Epidermal melanocyte (primary cell): Measurements from ENCODE around the gene RPGRIP1L.

Experiments
- DNase-seq: peaks from one replicate; pipeline ENCODE4 v3.0.0; 2011; ENCODE audit warnings: low spot score; ENCODE audit not compliant: insufficient read length

RPGRIP1L gene

DNA sequence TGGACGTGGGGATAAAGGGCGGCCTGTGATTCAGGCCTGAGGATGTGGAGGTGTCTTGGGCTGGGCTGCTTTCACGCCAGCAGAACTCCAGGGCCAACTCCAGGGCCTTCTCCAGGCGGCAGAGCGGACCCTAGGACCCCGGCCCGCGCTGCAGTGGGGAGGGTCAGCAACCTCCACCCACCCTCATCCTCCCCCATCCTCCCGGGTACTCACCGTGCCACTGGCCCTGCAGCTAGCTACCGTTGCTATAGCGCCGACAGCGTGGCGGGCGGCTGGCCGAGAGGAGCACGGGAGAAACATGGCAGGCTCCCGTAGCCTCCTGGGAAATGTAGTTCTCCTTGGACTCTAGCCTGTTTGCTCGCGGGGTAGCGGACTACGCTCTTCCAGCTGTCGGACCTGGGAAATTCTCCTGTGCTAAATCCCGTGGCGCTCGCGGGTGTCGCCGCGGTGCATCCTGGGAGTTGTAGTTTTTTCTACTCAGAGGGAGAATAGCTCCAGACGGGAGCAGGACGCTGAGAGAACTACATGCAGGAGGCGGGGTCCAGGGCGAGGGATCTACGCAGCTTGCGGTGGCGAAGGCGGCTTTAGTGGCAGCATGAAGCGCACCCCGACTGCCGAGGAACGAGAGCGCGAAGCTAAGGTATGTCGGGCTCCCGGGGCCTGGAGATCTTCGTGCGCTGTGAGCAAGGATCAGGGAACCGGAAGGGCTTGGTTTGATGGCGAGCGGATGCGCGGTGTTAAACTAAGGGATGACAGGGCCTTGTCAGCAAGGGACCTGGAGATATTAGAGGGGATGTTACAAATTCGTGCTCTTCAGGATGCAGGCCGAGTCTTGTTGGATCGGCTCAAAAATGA, at the start of gene RPGRIP1L, which contains the start of gene FTO:
Gene RPGRIP1L, minus strand, starts transcription at position 270 of the 855 bp plus-strand sequence. CDS start 3,136 bp downstream, outside the sequence.
Gene FTO, plus strand, starts transcription at position 567 of the 855 bp plus-strand sequence.
- peak; percentile 99 for DNase-seq

DNA sequence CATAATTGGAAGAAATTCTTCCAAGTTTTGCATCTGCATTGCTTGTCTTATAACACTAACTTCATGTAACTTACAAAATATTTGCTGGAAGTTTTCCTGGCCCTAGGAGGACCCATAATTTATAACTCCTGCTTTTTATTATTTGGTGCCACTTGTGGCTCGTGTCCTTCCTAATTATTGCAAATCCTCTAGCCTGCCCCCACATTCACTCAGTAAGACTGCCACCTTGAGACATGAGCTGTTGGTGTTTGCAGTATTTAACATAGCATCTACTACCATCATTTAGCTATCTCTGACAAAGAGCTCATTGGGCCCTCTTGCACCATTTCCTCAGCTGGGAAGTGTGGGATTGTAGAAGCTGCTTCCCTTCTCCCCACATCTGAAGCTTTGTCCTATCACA, 49.8 kb upstream of the RPGRIP1L start:
- DNase-seq, result no peak

DNA sequence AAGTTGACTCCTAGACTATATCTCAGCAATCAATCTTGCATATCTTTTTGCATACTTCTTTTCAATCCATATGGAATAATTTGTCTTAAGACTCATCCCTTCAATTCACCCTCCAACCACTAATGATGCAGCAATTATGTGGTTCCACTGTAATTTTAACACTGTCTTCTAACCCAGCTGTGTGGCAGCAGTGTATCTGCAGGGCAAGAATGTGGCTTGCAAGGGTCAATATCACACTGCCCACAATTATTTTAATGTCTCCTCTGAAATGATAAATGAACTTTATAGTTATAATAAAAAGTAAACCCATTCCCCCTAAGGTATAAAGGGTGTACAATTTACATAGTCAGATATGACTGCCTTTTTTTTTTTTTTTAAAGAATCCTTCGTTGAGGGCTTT, 48.9 kb upstream of the RPGRIP1L start:
- no peak for DNase-seq

DNA sequence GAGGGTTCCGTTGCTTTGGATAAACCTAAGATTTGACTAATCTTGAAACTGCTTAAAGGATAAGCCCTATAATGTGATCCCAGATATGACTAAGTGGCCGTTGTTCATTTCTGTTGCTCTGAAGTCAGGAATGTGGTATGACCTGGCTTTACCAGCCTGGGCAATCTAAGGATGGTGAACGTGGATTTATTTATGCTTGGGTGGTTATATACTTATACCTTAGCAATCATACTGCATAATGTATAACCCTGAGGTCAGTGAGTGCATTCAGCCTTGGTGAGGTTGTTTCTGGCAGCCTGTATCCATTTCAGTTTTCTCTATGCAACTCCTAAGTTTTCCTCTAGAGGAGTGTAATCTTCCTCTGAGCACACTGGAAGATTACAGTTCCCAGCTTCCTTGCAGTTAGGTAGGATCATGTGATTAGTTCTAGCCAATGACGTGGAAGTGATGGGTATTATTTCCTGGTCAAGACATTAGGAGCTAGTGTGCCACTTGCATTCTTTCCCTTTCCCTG, 42.2 kb upstream of the RPGRIP1L start:
- DNase-seq, result no peak

DNA sequence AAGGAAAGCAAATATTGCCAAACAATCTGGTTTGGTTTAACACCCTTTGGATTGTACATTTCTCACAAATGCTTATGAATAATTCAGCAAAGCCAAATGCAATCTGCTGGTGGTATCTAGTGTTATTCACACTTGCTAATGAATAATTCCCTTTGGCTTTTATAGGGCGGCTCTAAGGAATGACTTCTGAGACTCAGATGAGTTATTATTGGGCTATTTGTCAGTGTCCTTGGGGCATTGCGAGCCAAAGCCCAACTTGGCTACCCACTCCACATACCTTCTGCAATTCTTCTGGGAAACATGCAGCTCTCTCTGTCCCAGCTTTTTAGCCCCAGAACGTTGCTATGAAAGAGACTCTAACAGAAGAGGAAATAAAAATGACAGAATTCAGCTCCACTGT, 41.4 kb upstream of the RPGRIP1L start:
- no peak for DNase-seq

DNA sequence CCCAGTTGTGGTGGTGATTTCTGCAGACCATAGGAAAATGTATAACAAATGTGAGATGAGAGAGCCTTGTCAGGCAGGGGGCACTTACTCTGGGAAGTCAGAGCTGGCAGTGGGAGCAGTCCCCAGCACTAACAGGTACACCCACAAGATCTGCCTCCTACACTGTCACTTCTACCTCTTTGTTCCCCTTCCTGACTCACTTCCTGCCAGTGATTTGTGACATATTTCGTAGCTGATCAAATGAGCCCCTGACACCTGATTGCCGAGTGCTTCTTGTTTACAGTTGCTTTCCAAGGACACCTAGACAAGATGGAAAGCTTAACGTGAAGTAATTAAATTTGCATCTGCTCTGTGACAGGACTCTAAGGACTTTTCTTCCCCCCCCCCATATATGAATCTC, 40.8 kb upstream of the RPGRIP1L start:
- DNase-seq, result no peak

DNA sequence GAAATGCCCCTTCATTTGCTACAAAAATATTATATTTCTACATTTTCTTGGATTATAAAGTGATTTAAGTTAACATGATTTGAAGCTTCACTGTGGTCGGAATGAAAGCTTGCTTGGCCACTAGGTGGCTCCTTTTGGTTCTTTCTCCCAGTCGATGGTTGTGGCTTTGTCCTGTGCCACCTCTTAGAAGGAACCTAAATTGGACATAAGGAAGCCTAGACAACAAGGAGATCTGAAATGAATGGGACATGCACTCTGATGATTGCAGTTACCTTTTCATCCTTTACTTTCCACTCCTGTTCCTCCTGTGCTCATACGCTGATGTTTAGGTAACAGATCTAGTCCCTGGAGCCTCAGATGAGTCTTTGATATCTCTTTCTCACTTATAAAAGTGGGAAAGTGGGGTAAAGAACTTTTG, 39.5 kb upstream of the RPGRIP1L start:
- no peak for DNase-seq

DNA sequence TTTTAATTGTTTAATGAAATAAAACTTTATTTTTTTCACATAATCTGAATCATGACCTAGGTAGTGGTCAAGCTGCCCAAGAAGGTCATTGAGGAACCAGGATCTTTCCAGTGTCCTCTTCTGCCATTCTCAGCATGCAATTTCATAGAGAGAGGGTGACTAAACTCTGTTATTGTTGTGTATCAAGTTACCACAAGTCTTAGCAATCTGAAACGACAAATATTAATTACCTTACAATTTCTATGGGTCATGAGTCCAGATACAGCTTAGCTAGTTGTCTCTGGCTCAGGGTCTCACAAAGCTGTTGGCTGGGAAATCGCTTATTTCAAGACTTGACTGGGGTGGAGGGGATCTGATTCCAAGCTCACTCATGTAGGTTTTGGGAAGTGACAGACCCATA, 37.9 kb upstream of the RPGRIP1L start:
- DNase-seq, result no peak

DNA sequence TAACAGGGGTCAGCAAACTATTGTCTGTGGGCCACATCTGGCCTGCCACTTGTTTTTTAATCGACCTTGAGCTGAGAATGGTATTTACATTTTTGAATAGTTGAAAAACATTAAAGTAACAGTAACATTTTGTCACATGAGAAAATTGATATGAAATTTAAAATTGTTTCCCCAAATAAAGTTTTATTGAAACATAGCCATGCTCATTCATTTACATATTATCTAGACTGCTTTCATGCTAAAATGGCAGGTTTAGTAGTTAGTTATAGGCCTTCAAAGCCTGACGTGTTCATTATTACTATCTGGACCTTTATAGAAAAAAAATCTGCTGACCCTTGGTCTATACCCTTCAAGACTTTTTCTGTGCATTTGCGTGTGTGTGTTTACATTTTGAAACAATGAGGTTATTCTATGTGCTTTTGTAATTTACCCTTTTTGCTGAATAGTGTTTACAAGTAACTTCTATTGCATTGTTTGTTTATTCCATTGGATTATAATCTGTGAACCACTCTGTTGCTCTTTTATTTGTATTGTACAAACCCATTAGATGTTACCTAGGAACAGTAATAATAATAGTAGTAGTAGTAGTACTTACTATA, 37.4 kb upstream of the RPGRIP1L start:
- no peak for DNase-seq

DNA sequence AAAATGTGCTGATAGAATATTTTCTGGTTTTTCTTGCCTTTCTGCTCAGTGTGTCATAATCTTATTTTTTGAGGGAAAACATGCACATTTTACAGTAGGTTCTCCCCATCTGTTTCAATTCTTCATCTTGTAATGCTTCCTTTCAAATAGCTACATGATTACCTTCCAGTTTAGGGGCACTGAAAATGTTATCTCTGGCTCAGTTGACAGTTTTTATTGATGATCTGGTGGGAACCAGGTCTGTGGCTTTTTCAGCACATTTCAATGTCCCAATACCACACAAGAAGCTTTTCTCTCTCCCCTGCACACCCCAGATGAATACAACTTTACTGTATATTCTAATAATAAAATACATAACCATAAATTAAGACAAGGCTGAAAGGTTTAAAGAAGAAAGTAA, 36.8 kb upstream of the RPGRIP1L start:
- DNase-seq, result no peak

DNA sequence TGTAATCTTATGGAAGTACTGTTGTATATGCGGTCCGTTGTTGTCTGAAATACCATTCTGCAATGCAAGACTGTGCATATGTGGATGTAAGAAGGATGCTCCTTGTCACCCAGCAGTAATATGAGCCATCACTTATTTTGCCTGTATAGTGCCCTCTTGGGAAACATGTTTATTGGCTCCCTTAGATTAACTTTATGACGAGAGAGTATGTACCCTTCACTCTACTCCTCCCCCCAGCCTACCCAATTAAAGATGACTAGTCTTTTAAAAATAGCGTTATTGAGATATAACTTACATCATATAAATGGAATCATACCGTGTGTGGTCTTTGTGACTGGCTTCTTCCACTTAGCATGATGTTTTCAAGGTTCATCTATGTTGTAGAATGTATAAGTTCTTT, 33.9 kb upstream of the RPGRIP1L start:
- DNase-seq, result no peak

DNA sequence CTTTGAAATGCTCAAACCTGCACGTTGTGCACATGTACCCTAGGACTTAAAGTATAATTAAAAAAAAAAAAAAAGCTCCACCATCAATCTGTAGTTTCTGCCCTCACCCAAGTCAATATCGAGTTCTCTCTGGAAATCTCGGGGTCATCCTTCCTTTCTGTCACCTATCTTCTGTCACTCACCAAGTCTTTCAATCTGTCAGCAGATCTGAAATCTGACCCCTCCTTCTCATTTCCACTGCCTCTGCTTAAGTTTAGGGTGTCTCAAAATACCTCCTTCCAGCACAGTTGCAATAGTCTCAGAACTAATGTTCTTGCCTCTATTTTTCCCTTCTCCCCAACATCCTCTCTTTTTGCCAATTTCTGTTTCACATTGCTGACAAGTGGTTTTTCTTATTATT, 32.6 kb upstream of the RPGRIP1L start:
- no peak for DNase-seq

DNA sequence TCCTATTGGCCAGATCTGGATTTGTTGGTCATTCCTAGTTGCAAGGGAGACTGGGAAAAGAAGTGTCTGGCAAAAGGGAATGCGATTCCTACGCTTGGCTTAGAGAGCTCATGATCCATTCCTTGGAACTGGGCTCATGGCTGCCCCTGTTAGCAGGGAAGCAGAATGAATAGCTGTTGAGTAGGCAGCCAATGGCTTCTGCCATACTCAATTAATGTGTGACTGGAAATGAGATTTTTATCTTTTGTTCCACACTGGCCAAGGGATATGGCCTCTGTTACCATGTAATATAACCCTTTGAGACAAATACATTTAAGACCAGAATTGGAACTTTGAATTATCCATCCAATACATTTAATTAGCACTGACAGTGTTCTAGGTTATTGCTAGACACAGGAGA, 31.2 kb upstream of the RPGRIP1L start:
- no peak for DNase-seq

DNA sequence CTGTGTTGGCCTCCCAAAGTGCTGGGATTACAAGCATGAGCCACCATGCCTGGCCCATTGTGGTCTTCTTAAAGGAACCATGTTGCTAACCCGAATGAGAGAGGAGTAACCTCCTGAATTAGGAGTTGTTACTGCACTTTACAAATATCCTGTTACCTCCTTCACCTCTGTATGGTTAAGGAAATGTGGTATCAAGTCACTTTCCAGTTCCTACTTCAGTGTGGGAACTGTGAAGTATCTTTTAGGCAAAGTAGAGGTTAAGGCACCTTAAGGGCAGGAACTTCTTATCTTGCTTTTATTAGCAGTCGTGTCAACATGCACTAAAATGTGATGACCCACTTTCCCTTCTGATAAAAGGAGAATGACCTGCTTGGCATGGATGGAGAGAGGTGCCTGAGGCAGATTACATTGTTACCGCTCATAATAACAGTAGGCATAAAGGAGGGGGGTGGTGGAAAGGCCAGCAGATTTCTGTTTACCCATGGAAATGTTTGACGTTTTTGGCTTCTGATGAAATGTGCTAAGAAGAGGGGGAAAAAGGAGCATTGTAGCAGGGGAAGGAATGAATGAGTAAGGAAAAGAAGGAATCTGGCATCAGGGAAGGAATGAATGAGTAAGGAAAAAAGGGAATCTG, 28.8 kb upstream of the RPGRIP1L start:
- DNase-seq, result no peak

DNA sequence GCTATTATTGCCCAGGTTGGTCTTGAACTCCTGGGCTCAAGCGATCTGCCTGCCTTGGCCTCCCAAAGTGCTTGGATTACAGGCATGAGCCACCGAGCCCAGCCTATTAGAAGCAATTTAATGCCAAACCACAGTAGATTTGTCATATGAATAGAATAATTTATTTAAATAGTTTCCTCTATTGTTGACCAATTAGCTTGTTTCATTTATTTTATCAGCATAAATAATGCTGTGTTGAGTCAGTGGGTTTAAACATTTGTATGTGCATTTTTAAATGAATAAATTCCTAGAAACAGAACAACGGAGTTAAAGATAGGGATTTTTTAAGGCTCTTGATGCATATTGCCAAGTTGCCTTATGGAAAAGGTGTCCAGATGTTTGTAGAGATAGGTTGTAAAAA, 27.0 kb upstream of the RPGRIP1L start:
- no peak for DNase-seq

DNA sequence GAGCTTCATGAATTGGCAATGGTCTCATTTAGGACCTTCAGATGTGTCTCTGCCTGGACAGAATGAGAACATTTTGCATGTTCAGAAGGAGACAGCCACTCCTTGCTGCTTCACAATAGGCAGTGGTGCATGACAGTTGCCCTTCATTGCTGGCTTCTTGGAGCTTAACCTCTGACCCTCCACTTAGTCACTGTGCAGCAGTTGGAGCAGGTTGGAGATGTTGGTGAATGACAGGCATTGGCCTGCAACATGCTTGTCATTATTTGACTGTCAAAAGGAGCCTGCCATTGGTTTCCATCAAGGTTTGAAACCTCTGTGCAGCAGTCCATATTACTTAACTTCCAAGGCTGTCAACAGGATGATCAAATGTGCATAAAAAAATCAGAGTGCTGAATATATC, 23.0 kb upstream of the RPGRIP1L start:
- no peak for DNase-seq

DNA sequence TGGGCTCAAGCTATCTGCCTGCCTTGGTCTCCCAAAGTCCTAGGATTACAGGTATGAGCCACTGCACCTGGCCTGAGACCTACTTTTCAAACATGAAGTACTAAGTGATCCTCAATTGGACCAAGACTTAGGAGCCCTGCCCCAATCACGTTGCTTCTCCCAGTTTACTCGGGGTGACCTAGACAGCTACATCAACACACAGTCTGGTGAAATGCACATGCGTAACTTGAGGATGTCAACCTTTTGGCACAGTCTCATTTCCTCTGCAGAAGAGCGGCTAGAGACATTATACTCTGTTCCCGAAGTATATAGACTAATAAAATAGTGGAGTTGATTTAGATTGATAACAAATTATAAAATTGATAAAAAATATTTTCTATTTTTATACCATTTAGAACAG, 17.4 kb upstream of the RPGRIP1L start:
- no peak for DNase-seq

DNA sequence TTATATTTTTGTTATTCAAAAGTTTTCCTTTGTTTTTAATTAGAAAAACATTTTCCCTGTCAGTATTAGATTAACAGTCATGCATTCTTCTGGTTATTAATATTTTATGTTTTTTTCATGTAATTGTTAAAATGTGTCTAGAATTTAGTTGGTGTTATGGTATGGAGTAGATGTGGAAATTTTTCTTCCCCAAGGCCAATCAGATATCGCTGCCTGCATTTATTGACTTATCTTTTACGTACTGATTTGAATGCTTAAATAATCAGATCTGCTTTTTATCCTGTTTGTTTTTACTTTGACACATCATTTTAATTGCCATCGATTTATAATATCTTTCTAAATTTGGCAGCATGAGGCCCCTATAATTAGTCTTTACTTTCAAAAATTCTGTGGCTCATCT, 13.9 kb upstream of the RPGRIP1L start:
- no peak for DNase-seq

DNA sequence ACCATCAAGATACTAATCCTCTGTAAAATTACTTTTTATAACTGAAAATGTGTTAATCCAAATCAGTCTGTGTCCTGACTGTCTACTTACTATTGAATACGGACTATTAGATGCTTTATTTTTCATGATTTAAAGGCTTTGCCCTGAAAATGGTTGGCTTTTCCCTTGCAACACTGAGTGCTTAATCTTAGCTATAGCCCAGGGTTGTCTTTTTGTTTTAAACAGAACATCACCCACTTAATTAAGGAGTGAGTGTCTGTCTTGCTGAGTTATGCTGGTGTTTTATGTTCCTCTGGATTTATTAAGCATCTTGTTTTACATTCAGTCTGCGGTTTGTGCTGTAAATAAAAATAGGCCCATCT, 11.3 kb upstream of the RPGRIP1L start:
- no peak for DNase-seq

DNA sequence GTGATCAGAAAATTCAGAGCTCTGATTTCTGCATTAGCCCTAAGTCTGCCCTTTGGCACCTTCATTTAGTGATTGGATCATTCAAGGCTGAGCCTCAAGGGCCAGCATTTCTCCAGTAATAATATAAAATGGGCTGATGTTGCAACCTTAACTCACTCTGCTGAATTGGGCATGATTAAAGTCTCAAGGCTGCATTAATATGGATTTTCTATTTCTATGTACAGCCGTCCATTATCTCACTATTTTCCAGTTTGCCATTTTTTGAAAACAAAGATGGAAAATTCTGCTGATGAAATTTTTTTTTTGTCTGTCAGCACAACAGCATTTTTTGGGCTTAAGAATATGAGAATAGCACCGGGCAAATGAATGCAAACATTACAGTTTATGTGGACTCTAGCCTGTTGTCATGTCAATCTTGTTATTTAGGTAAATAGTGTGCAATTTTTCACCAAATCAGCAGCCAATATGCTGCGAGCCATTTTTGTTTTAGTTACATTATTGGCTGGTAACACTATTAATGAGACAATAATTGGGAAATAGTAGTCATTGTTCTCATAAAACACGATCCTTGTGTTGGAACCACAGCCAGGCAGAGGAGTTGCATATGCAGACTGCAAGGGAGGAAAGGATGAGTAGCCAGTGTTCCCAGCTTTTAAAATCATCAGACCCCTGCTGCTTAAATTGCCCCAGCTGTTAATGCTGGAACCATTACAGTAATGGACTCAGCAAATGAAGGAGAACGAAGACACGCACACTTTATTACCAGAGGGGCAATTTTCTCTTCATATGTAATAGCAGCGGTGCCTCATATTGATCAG, 10.8 kb upstream of the RPGRIP1L start:
- DNase-seq, result no peak

DNA sequence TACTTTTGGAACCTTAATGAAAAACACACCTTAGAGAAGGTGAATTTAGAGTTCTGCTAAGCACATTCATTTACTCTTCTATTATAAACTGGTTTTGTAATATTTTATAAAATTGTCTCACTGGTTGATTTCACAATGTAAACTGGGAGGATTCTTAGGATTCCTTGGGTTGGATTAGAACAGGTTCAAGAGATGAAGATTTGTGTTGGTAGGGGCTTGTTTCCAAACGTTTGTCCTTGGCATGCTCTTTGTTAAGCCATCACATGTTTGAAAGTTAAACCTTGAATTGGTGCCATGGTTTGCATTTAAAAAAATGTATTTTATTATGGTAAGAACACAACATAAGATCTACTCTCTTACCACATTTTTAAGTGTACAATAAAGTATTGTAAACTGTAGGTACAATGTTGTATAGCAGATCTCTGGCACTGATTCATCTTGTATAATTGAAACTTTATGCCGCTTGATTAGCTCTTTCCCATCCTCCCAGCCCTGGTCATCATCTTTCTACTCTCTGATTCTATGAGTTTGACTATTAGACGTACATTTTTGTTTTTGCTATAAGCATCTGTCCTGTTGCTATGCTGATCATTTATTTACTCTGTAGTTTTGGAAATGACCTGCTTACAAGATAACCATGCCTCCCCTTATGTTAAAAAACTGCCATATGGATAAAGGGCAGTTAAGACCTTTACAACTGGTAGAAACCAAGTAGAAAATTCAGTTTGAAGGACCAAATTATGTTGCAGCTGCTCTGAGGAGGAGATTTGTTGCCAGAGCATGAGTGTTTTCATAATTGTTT, 9.9 kb upstream of the RPGRIP1L start:
- no peak for DNase-seq
